HCT116 (cell line): Measurements from ENCODE around the gene VANGL2. TPM values are rescaled to one million over a fixed set of nuclear protein-coding genes. Genes with fewer than 3 reads are reported as not detected.

Experiments used
- ATAC-seq: fragments of 200-7000 bp; cut with Tn5 transposase; 2 replicates; pipeline ENCODE4 v1.9.1; 2020; ENCODE audit warnings: mild to moderate bottlenecking, moderate library complexity
- BruUV-seq: library from RNA; stranded (reverse); fragments of 400-500 nt; replicated peaks from 2 replicates; lab custom pipeline; 2021; lab: Mats Ljungman, UMichigan
- CTCF ChIA-PET: fragments of 300-600 bp; sonication (Branson Sonifier 250); formaldehyde crosslinking; loops from one replicate; lab custom pipeline; 2021; ENCODE audit warnings: antibody characterized with exemption; lab: Charles Lee
- POLR2A ChIA-PET: fragments of 300-600, 350-600 bp; sonication (Branson Sonifier 250); formaldehyde crosslinking; loops from one replicate; lab custom pipeline; 2021; ENCODE audit warnings: antibody characterized with exemption; lab: Charles Lee
- RAD21 ChIA-PET, 2 experiments: fragments of 300-600 bp; sonication (Branson Sonifier 250); formaldehyde crosslinking; loops; one replicate each; lab custom pipeline; 2023; ENCODE audit warnings: low total read pairs in 2 of 2; ENCODE audit not compliant: uncharacterized antibody in 2 of 2, unreplicated experiment in 2 of 2, low non-redundant PET in 1 of 2; lab: Charles Lee
- DNase-seq: peaks from one replicate; pipeline ENCODE4 v3.0.0-alpha.2; 2010; ENCODE audit warnings: low read depth, low spot score
- H2AFZ ChIP-seq: fragments of 200-600 bp; shearing (Covaris generic), sonication (generic); 2 replicates; pipeline ENCODE4 v1.6.1; 2017; ENCODE audit warnings: low read depth, mixed run types, mixed read lengths, antibody characterized with exemption, low read length; ENCODE audit not compliant: poor library complexity, severe bottlenecking
- H3K27ac ChIP-seq: 2 replicates; pipeline ENCODE4 v1.5.1; 2012; ENCODE audit warnings: low read depth, low read length
- H3K27me3 ChIP-seq: fragments of 200-600 bp; sonication (generic); 2 replicates; pipeline ENCODE4 v1.6.1; 2016; ENCODE audit warnings: mixed run types, low read length, mixed read lengths; ENCODE audit not compliant: insufficient read depth
- H3K36me3 ChIP-seq, 2 experiments: fragments of 200-500 bp in 1 of 2; fragments of 200-600 bp in 1 of 2; sonication (Bioruptor generic) in 1 of 2; sonication (generic) in 1 of 2; 2 replicates each; pipeline versions ENCODE4 v1.5.1 to v1.6.1; 2014 to 2016; ENCODE audit warnings: low read length in 2 of 2, inconsistent platforms in 1 of 2, mixed read lengths in 1 of 2, mixed run types in 1 of 2; ENCODE audit not compliant: insufficient read depth in 2 of 2, control insufficient read depth in 1 of 2
- H3K4me1 ChIP-seq, 2 experiments: fragments of 200-600 bp in 1 of 2; sonication (generic) in 1 of 2; 2 replicates each; pipeline versions ENCODE4 v1.5.1 to v1.6.1; 2012 to 2017; ENCODE audit warnings: low read length in 2 of 2, inconsistent platforms in 1 of 2, mild to moderate bottlenecking in 1 of 2, mixed read lengths in 1 of 2, mixed run types in 1 of 2, moderate library complexity in 1 of 2; ENCODE audit not compliant: insufficient read depth in 2 of 2, control insufficient read depth in 1 of 2
- H3K4me2 ChIP-seq: fragments of 200-600 bp; sonication (generic); 2 replicates; pipeline ENCODE4 v1.6.1; 2017; ENCODE audit warnings: mixed run types, low read length, mixed read lengths
- H3K4me3 ChIP-seq, 2 experiments: fragments of 200-600 bp in 1 of 2; sonication (generic) in 1 of 2; replicated peaks in 1 of 2; 2 replicates each; pipeline ENCODE4 v1.5.1; 2011 to 2016; ENCODE audit warnings: low read length in 2 of 2, control low read depth in 1 of 2, low read depth in 1 of 2, mild to moderate bottlenecking in 1 of 2, mixed read lengths in 1 of 2, mixed run types in 1 of 2
- H3K79me2 ChIP-seq: fragments of 200-600 bp; sonication (generic); 2 replicates; pipeline ENCODE4 v1.6.1; 2017; ENCODE audit warnings: mild to moderate bottlenecking, mixed run types, low read length, moderate library complexity, mixed read lengths; ENCODE audit not compliant: insufficient read depth
- H3K9ac ChIP-seq: fragments of 200-600 bp; sonication (generic); 2 replicates; pipeline ENCODE4 v1.6.1; 2016; ENCODE audit warnings: low read length, mixed read lengths
- H3K9me2 ChIP-seq: fragments of 200-600 bp; sonication (generic), shearing (Covaris generic); 2 replicates; pipeline ENCODE4 v1.6.1; 2017; ENCODE audit warnings: mixed run types, mild to moderate bottlenecking, moderate library complexity; ENCODE audit not compliant: insufficient read depth
- H3K9me3 ChIP-seq, 2 experiments: fragments of 200-500 bp in 1 of 2; fragments of 200-600 bp in 1 of 2; sonication (Bioruptor generic) in 1 of 2; sonication (generic) in 1 of 2; 2 replicates each; pipeline ENCODE4 v1.6.1; 2014 to 2017; ENCODE audit warnings: low read length in 2 of 2, mixed read lengths in 2 of 2, inconsistent platforms in 1 of 2, low read depth in 1 of 2, mild to moderate bottlenecking in 1 of 2, mixed run types in 1 of 2, moderate library complexity in 1 of 2; ENCODE audit not compliant: control insufficient read depth in 1 of 2, insufficient read depth in 1 of 2
- H4K20me1 ChIP-seq: fragments of 200-600 bp; sonication (generic), shearing (Covaris generic); 2 replicates; pipeline ENCODE4 v1.6.1; 2017; ENCODE audit warnings: mixed run types, mild to moderate bottlenecking, moderate library complexity; ENCODE audit not compliant: insufficient read depth
- EGR1 ChIP-seq: IDR thresholded peaks from 2 replicates; pipeline ENCODE4 v1.6.1; 2012; ENCODE audit warnings: low read depth
- ELF1 ChIP-seq: IDR thresholded peaks from 2 replicates; pipeline ENCODE4 v1.6.1; 2012; ENCODE audit warnings: low read depth, borderline replicate concordance
- EZH2 ChIP-seq: fragments of 200-600 bp; sonication (generic); IDR thresholded peaks from 2 replicates; pipeline ENCODE4 v1.6.1; 2017; ENCODE audit warnings: antibody characterized with exemption, mixed run types
- FOSL1 ChIP-seq: IDR thresholded peaks from 2 replicates; pipeline ENCODE4 v1.6.1; 2012; ENCODE audit warnings: low read depth
- JUND ChIP-seq: IDR thresholded peaks from 2 replicates; pipeline ENCODE4 v1.6.1; 2012
- MAX ChIP-seq: IDR thresholded peaks from 2 replicates; pipeline ENCODE4 v1.6.1; 2012
- POLR2AphosphoS5 ChIP-seq: IDR thresholded peaks from 2 replicates; pipeline ENCODE4 v1.6.1; 2011; ENCODE audit warnings: mild to moderate bottlenecking, low read depth, low read length, moderate library complexity
- RAD21 ChIP-seq: IDR thresholded peaks from 2 replicates; pipeline ENCODE4 v1.6.1; 2012; ENCODE audit warnings: low read depth, mild to moderate bottlenecking
- SP1 ChIP-seq: IDR thresholded peaks from 2 replicates; pipeline ENCODE4 v1.6.1; 2012; ENCODE audit warnings: low read depth
- SRF ChIP-seq: IDR thresholded peaks from 2 replicates; pipeline ENCODE4 v1.6.1; 2012; ENCODE audit warnings: low read depth
- TCF7L2 ChIP-seq: IDR thresholded peaks from 2 replicates; pipeline ENCODE4 v1.7.0; 2011; ENCODE audit warnings: borderline replicate concordance, inconsistent platforms; ENCODE audit not compliant: insufficient read depth, insufficient read length; ENCODE audit errors: extremely low read depth
- YY1 ChIP-seq: IDR thresholded peaks from 2 replicates; pipeline ENCODE4 v1.6.1; 2011; ENCODE audit warnings: low read length, low read depth, moderate library complexity, mild to moderate bottlenecking; ENCODE audit not compliant: insufficient replicate concordance; ENCODE audit errors: extremely low read depth
- ZBTB33 ChIP-seq: IDR thresholded peaks from 2 replicates; pipeline ENCODE4 v1.6.1; 2011; ENCODE audit warnings: mild to moderate bottlenecking, low read length, moderate library complexity; ENCODE audit not compliant: insufficient replicate concordance; ENCODE audit errors: extremely low read depth
- ZNF274 ChIP-seq: fragments of 200-500 bp; sonication (Bioruptor generic); IDR thresholded peaks from 2 replicates; pipeline ENCODE4 v1.6.1; 2014; ENCODE audit warnings: mild to moderate bottlenecking, low read depth, low read length, inconsistent platforms
- intact Hi-C: fragments of 100-400 bp; cut with micrococcal nuclease; formaldehyde crosslinking; loops from 2 replicates; pipeline ENCODE4 v1.10.0; 2022
- total RNA-seq: library from RNA; stranded (reverse); gene quantifications from one replicate; pipeline ENCODE4 v1.2.1, GENCODE V29; 2021; ENCODE audit not compliant: unreplicated experiment

The VANGL2 gene
- total RNA-seq, 1 experiment from 2014 or later: 1.1 TPM

GRCh38 chr1:160427625-160428024 is 27.3 kb downstream of the VANGL2 start (continued):
- TF ChIP-seq POLR2AphosphoS5 (no peak), ZBTB33 (no peak), MAX (no peak), SRF (no peak)
- TF ChIP-seq, all 23 proteins: peak for 0

GRCh38 chr1:160428053-160428452 is 27.7 kb downstream of the VANGL2 start:
- ChIA-PET RAD21 (interaction anchor here in 1 of 2 experiments (0.8 to 2.0 kb wide), 2 partner anchors 179 to 526 kb away, joined by 3 to 5 read pairs; partner anchors contain the start of gene ITLN2), POLR2A (interaction anchor here (0.7 to 1.0 kb wide), 2 partner anchors 247 to 830 kb away, joined by 3 read pairs; no protein-coding TSS in a partner anchor), CTCF (interaction anchor here (0.9 to 2.0 kb wide), 8 partner anchors 12 to 562 kb away, joined by 3 to 19 read pairs (median 4); partner anchors contain the start of gene ITLN2)
- BruUV-seq: no TSS peak
- no peaks in the 10 kb centered on the region for H3K79me2 ChIP-seq
- H3K9me3 ChIP-seq: no peaks in the 10 kb centered on the region
- peaks cover 0 to 4% of the 10 kb centered on the region in 2 experiments; a peak in 1 of 4 replicates for H3K4me1 ChIP-seq
- H3K9me2 ChIP-seq: no peaks in the 10 kb centered on the region
- intact Hi-C loops: loop anchor here (1.0 to 5.0 kb wide), 4 partner anchors 179 to 524 kb away; partner anchors contain the start of gene ITLN2
- H3K36me3 ChIP-seq: no peaks in the 10 kb centered on the region
- no peak for DNase-seq
- no peaks in the 10 kb centered on the region for H3K27me3 ChIP-seq
- no peak for TF ChIP-seq SP1
- TF ChIP-seq ZBTB33: no peak
- TF ChIP-seq ZNF274: no peak
- no peak for TF ChIP-seq RAD21
- no peak for TF ChIP-seq FOSL1
- no peak for TF ChIP-seq TCF7L2
- TF ChIP-seq ELF1: no peak
- no peak for TF ChIP-seq JUND
- no peak for TF ChIP-seq EGR1
- no peak for TF ChIP-seq SRF
- TF ChIP-seq YY1: no peak
- TF ChIP-seq EZH2: no peak
- no peaks in the 10 kb centered on the region for H4K20me1 ChIP-seq
- H2AFZ ChIP-seq: no peak overlapping the region
- no peak for ATAC-seq
- no peak overlapping the region for H3K4me2 ChIP-seq
- H3K4me3 ChIP-seq: no peak overlapping the region
- no peak overlapping the region for H3K9ac ChIP-seq
- no peak overlapping the region for H3K27ac ChIP-seq
